CD14-positive monocyte (primary cell): ENCODE results near the gene LRRTM4. TPM values are rescaled to one million over a fixed set of nuclear protein-coding genes. Genes with fewer than 3 reads are reported as not detected.

ENCODE experiments used
- DNase-seq, 3 donors: peaks; one replicate each; pipeline ENCODE4 v3.0.0-alpha.2; 2011 to 2022
- H2AFZ ChIP-seq: 2 replicates; pipeline ENCODE4 v1.6.0; 2012; ENCODE audit warnings: mild to moderate bottlenecking, low read depth, low read length, inconsistent platforms; ENCODE audit not compliant: insufficient read depth, poor library complexity, severe bottlenecking
- H3K27ac ChIP-seq, 2 donors: 1 replicate in 1 of 2; 2 replicates in 1 of 2; pipeline ENCODE4 v1.5.1; 2012 to 2013; ENCODE audit warnings: low read length in 2 of 2, control low read depth in 1 of 2, inconsistent platforms in 1 of 2, low read depth in 1 of 2, mild to moderate bottlenecking in 1 of 2
- H3K27me3 ChIP-seq, 2 donors: one replicate each; pipeline versions ENCODE4 v1.6.0 to v1.6.1; 2011 to 2013; ENCODE audit warnings: low read length in 2 of 2; ENCODE audit not compliant: control insufficient read depth in 2 of 2, insufficient read depth in 2 of 2
- H3K36me3 ChIP-seq, 2 donors: replicated peaks in 1 of 2; 1 replicate in 1 of 2; 2 replicates in 1 of 2; pipeline versions ENCODE4 v1.5.1 to v1.6.1; 2012 to 2013; ENCODE audit warnings: low read length in 2 of 2, control low read depth in 1 of 2, inconsistent platforms in 1 of 2, mild to moderate bottlenecking in 1 of 2; ENCODE audit not compliant: insufficient read depth in 2 of 2, control insufficient read depth in 1 of 2
- H3K4me1 ChIP-seq, 2 donors: 1 replicate in 1 of 2; 2 replicates in 1 of 2; pipeline versions ENCODE4 v1.5.1 to v1.6.1; 2012 to 2013; ENCODE audit warnings: low read length in 2 of 2, control low read depth in 1 of 2, inconsistent platforms in 1 of 2, mild to moderate bottlenecking in 1 of 2, moderate library complexity in 1 of 2; ENCODE audit not compliant: insufficient read depth in 2 of 2, control insufficient read depth in 1 of 2
- H3K4me2 ChIP-seq: replicated peaks from 2 replicates; pipeline ENCODE3; 2012; ENCODE audit warnings: low read length, moderate library complexity, mild to moderate bottlenecking; ENCODE audit not compliant: poor library complexity, severe bottlenecking; ENCODE audit errors: extremely low read depth
- H3K4me3 ChIP-seq, 3 experiments: fragments of 200-600 bp in 1 of 3; sonication (generic) in 1 of 3; replicated peaks in 1 of 3; 1 replicate in 2 of 3; 2 replicates in 1 of 3; pipeline ENCODE4 v1.5.1; 2011 to 2013; ENCODE audit warnings: low read length in 3 of 3, mild to moderate bottlenecking in 3 of 3, control low read depth in 2 of 3, low read depth in 2 of 3, inconsistent platforms in 1 of 3, moderate library complexity in 1 of 3
- H3K79me2 ChIP-seq: 2 replicates; pipeline ENCODE4 v1.6.0; 2012; ENCODE audit warnings: mild to moderate bottlenecking, control low read depth, inconsistent platforms, low read length, moderate library complexity; ENCODE audit not compliant: insufficient read depth
- H3K9ac ChIP-seq: 2 replicates; pipeline ENCODE4 v1.6.0; 2017; ENCODE audit warnings: low read length, mild to moderate bottlenecking; ENCODE audit not compliant: insufficient read depth, poor library complexity, severe bottlenecking
- H3K9me3 ChIP-seq, 2 donors: replicated peaks in 1 of 2; 1 replicate in 1 of 2; 2 replicates in 1 of 2; pipeline versions ENCODE4 v1.5.1 to v1.6.1; 2012 to 2013; ENCODE audit warnings: low read length in 2 of 2, control low read depth in 1 of 2; ENCODE audit not compliant: control insufficient read depth in 1 of 2, insufficient read depth in 1 of 2
- H4K20me1 ChIP-seq: 2 replicates; pipeline ENCODE4 v1.6.0; 2012; ENCODE audit warnings: mild to moderate bottlenecking, low read length, control low read depth, moderate library complexity; ENCODE audit not compliant: insufficient read depth
- H3K27ac Mint-ChIP-seq, 7 donors: one replicate each; pipeline ENCODE4 v1.8.0; 2020; ENCODE audit warnings: mild to moderate bottlenecking in 7 of 7, mixed read lengths in 7 of 7, moderate library complexity in 6 of 7, inconsistent platforms in 2 of 7
- H3K27me3 Mint-ChIP-seq, 3 donors: one replicate each; pipeline ENCODE4 v1.8.0; 2021 to 2022; ENCODE audit warnings: low read depth in 3 of 3, mild to moderate bottlenecking in 3 of 3, mixed read lengths in 3 of 3, moderate library complexity in 3 of 3, inconsistent platforms in 1 of 3
- H3K36me3 Mint-ChIP-seq, 2 donors: one replicate each; pipeline ENCODE4 v1.8.0; 2020; ENCODE audit warnings: mixed read lengths in 2 of 2, inconsistent platforms in 1 of 2, mild to moderate bottlenecking in 1 of 2
- H3K4me1 Mint-ChIP-seq: one replicate; pipeline ENCODE4 v1.8.0; 2020; ENCODE audit warnings: mild to moderate bottlenecking, mixed read lengths
- H3K4me3 Mint-ChIP-seq, 2 donors: one replicate each; pipeline ENCODE4 v1.8.0; 2020; ENCODE audit warnings: mild to moderate bottlenecking in 2 of 2, mixed read lengths in 2 of 2, moderate library complexity in 1 of 2
- H3K9me3 Mint-ChIP-seq, 7 donors: one replicate each; pipeline ENCODE4 v1.8.0; 2020 to 2022; ENCODE audit warnings: mixed read lengths in 7 of 7, mild to moderate bottlenecking in 6 of 7, moderate library complexity in 6 of 7, inconsistent platforms in 2 of 7
- CTCF ChIP-seq: fragments of 200-600 bp; IDR thresholded peaks from one replicate; pipeline ENCODE4 v1.8.0; 2022; ENCODE audit warnings: antibody characterized with exemption, mild to moderate bottlenecking
- WGBS: methylation state at CpG from one replicate; pipeline ENCODE4 v1.1.5; 2013; ENCODE audit warnings: missing lambda C conversion rate; ENCODE audit not compliant: insufficient coverage; 5-methylcytosine and 5-hydroxymethylcytosine counted together
- intact Hi-C, 2 donors: fragments of 100-400 bp; cut with micrococcal nuclease; formaldehyde crosslinking; loops; one replicate each; pipeline versions ENCODE4 v1.15.0 to v1.15.1; 2023
- polyA plus RNA-seq, 3 donors: library from polyadenylated mRNA; depleted of rRNA in 1 of 3; unstranded in 2 of 3; stranded (reverse) in 1 of 3; fragments of 300-500 nt in 2 of 3; fragments of >200 nt in 1 of 3; fragmentation: Illumina TruSeq in 2 of 3; gene quantifications; 1 replicate in 2 of 3; 2 replicates in 1 of 3; pipeline ENCODE4 v1.2.3, GENCODE V29; 2012 to 2021

LRRTM4 gene
- polyA plus RNA-seq, 3 donors = not detected

DNA sequence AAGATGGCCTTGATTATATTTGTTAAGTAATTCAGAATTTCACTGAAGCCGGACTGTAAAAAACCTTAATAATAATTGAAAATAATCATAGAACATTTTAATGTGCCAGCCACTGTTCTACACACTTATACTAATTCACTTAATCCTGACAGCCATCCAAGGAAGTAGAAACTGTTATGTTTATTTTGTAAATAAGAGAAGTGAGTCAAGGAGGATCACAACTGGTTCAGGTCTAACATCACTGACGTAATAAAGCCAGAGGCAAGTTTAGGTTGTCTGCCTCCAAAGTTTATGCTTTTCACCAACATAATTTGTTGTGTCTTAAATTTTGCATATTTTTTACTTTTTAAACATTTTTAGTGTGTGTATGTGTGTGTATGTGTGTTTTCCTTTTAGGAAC, 436.1 kb downstream of the LRRTM4 start:
- peaks cover 1 to 18% (median 14%) of the 10 kb centered on the region in 3 donors for H3K27me3 Mint-ChIP-seq
- H3K4me1 Mint-ChIP-seq = no peaks in the 10 kb centered on the region
- H3K27ac ChIP-seq = no peak overlapping the region
- no peaks in the 10 kb centered on the region for H3K9me3 ChIP-seq
- H3K27me3 ChIP-seq = no peaks in the 10 kb centered on the region
- intact Hi-C loops = no loop called here
- no peaks in the 10 kb centered on the region for H3K36me3 ChIP-seq
- no peak overlapping the region for H3K9ac ChIP-seq
- H3K4me3 ChIP-seq = no peak overlapping the region
- H3K79me2 ChIP-seq = no peaks in the 10 kb centered on the region
- no peak for TF ChIP-seq CTCF
- H3K36me3 Mint-ChIP-seq = no peaks in the 10 kb centered on the region
- no peak overlapping the region for H3K4me3 Mint-ChIP-seq
- H4K20me1 ChIP-seq = no peaks in the 10 kb centered on the region
- H3K9me3 Mint-ChIP-seq = peaks cover 4 to 15% (median 8%) of the 10 kb centered on the region in 7 donors
- H2AFZ ChIP-seq = no peak overlapping the region
- H3K4me1 ChIP-seq = no peaks in the 10 kb centered on the region
- no CpG with 5 or more reads among the region's 2 CpGs for WGBS
- H3K4me2 ChIP-seq = no peak overlapping the region
- H3K27ac Mint-ChIP-seq = no peak overlapping the region
- no peak for DNase-seq

DNA sequence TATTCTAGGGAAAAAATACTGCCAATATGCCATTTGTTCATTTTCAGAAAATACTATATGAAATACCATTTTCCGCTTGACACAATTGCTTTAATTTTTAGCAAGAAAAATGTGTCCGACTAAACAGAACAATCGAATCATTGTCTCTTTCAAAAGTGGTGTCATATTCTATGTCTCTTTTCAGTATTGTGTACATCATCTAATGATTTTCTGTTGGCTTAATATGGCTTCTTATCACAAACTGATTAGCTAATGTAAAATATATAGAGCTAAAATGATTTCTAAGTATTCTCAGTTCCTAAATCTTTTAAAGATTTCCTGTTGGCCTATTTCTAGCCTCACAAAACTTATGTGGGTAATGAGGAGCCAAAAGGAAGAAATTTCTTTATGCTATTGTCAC, 436.6 kb downstream of the LRRTM4 start:
- Histone ChIP-seq H3K9me3 (no peaks in the 10 kb centered on the region), H3K9ac (no peak overlapping the region), H3K4me1 (no peaks in the 10 kb centered on the region), H3K4me3 (no peak overlapping the region), H3K4me2 (no peak overlapping the region), H3K36me3 (no peaks in the 10 kb centered on the region), H3K27me3 (no peaks in the 10 kb centered on the region), H2AFZ (no peak overlapping the region), H3K27ac (no peak overlapping the region), H4K20me1 (no peaks in the 10 kb centered on the region), H3K79me2 (no peaks in the 10 kb centered on the region)
- intact Hi-C loops = no loop called here
- Mint-ChIP-seq H3K36me3 (no peaks in the 10 kb centered on the region), H3K4me3 (no peak overlapping the region), H3K27ac (no peak overlapping the region), H3K4me1 (no peaks in the 10 kb centered on the region), H3K27me3 (peaks cover 1 to 18% (median 14%) of the 10 kb centered on the region in 3 donors), H3K9me3 (peaks cover 4 to 13% (median 7%) of the 10 kb centered on the region in 7 donors)
- DNase-seq = no peak
- TF ChIP-seq CTCF = no peak
- WGBS = no CpG with 5 or more reads among the region's 3 CpGs
